HepG2 (cell line): ENCODE measurements around the gene HPD. TPM values are rescaled to one million over a fixed set of nuclear protein-coding genes. Genes with fewer than 3 reads are reported as not detected.
A peak's percentile ranks its signal among the peaks of the same experiment; 100 is the strongest.

ENCODE experiments used
- ATAC-seq: fragments of 200-7000 bp; cut with Tn5 transposase; 3 replicates; pipeline ENCODE4 v1.9.1; 2020; ENCODE audit warnings: mild to moderate bottlenecking, moderate library complexity
- BruUV-seq: library from RNA; stranded (reverse); fragments of 400-500 nt; replicated peaks from 2 replicates; lab custom pipeline; 2021; lab: Mats Ljungman, UMichigan
- CTCF ChIA-PET: fragments of 300-600 bp; formaldehyde crosslinking; extraction: SDS; loops from one replicate; lab custom pipeline; 2021; ENCODE audit warnings: low total read pairs, inconsistent platforms, low intra/inter-chr PET ratio; lab: Yijun Ruan, JAX
- POLR2A ChIA-PET: fragments of 350-600 bp; sonication (Branson Sonifier 250); formaldehyde crosslinking; loops from one replicate; lab custom pipeline; 2020; ENCODE audit warnings: antibody characterized with exemption, inconsistent platforms; lab: Yijun Ruan, JAX
- DNase-seq: peaks from one replicate; pipeline ENCODE4 v3.0.0-alpha.2; 2015; ENCODE audit warnings: low spot score
- FAIRE-seq: peaks from 3 replicates; lab custom pipeline; 2011; peaks lifted over from hg19 to GRCh38; lab: Jason Lieb, UNC
- H2AFZ ChIP-seq: one replicate; pipeline ENCODE4 v1.6.1; 2011; ENCODE audit warnings: low read length, inconsistent platforms
- H3K27ac ChIP-seq: fragments of 300-600 bp; 3 replicates; pipeline ENCODE4 v1.8.0; 2011; ENCODE audit warnings: mixed run types, mild to moderate bottlenecking, mixed read lengths, low read length, inconsistent platforms; ENCODE audit not compliant: insufficient read depth; ENCODE audit errors: extremely low read length
- H3K27me3 ChIP-seq, 2 experiments: fragments of 200-600 bp in 1 of 2; 2 replicates in 1 of 2; 3 replicates in 1 of 2; pipeline versions ENCODE4 v1.6.0 to v1.8.0; 2011; ENCODE audit warnings: low read length in 2 of 2, mild to moderate bottlenecking in 2 of 2, moderate library complexity in 2 of 2, inconsistent platforms in 1 of 2; ENCODE audit not compliant: insufficient read depth in 2 of 2, control insufficient read depth in 1 of 2
- H3K36me3 ChIP-seq, 2 experiments: fragments of 200-600 bp in 1 of 2; replicated peaks in 1 of 2; 2 replicates in 1 of 2; 3 replicates in 1 of 2; pipeline versions ENCODE4 v1.5.1 to v1.8.0; 2011; ENCODE audit warnings: low read length in 2 of 2, inconsistent platforms in 1 of 2; ENCODE audit not compliant: insufficient read depth in 2 of 2, control insufficient read depth in 1 of 2
- H3K4me1 ChIP-seq: 2 replicates; pipeline ENCODE4 v1.5.1; 2012; ENCODE audit warnings: low read length, inconsistent platforms; ENCODE audit not compliant: insufficient read depth
- H3K4me2 ChIP-seq: 2 replicates; pipeline ENCODE4 v1.6.0; 2011; ENCODE audit warnings: low read depth, low read length, inconsistent platforms
- H3K4me3 ChIP-seq, 3 experiments: fragments of 200-600 bp in 1 of 3; sonication (generic), shearing (Covaris generic) in 1 of 3; replicated peaks in 1 of 3; 2 replicates each; pipeline ENCODE4 v1.5.1; 2011 to 2016; ENCODE audit warnings: low read length in 3 of 3, inconsistent platforms in 2 of 3, low read depth in 2 of 3, mild to moderate bottlenecking in 2 of 3, control low read depth in 1 of 3, mixed read lengths in 1 of 3; ENCODE audit not compliant: insufficient read depth in 1 of 3
- H3K79me2 ChIP-seq: one replicate; pipeline ENCODE4 v1.6.1; 2011; ENCODE audit warnings: low read length, inconsistent platforms; ENCODE audit not compliant: insufficient read depth
- H3K9ac ChIP-seq: 2 replicates; pipeline ENCODE4 v1.6.0; 2011; ENCODE audit warnings: mild to moderate bottlenecking, low read depth, low read length, inconsistent platforms; ENCODE audit not compliant: insufficient read depth
- H3K9me3 ChIP-seq: 2 replicates; pipeline ENCODE4 v1.5.1; 2012; ENCODE audit warnings: mild to moderate bottlenecking, low read length
- H4K20me1 ChIP-seq: 2 replicates; pipeline ENCODE4 v1.6.0; 2011; ENCODE audit warnings: inconsistent platforms, mild to moderate bottlenecking, low read length, moderate library complexity; ENCODE audit not compliant: insufficient read depth
- AGO2 ChIP-seq: fragments of 200-400 bp; formaldehyde crosslinking; optimal IDR thresholded peaks from 2 replicates; pipeline ENCODE3; 2017; ENCODE audit warnings: mild to moderate bottlenecking, low read depth, low read length, moderate library complexity
- ATF4 ChIP-seq, 2 experiments: fragments of 450-650 bp in 1 of 2; sonication (generic) in 1 of 2; formaldehyde crosslinking; IDR thresholded peaks; 2 replicates each; pipeline versions ENCODE4 v1.5.0 to v1.8.0; 2020 to 2022; ENCODE audit warnings: mild to moderate bottlenecking in 1 of 2, missing genetic modification reagents in 1 of 2
- RBFOX2 ChIP-seq: fragments of 200-400 bp; formaldehyde crosslinking; IDR thresholded peaks from 2 replicates; pipeline ENCODE4 v1.6.1; 2017; ENCODE audit warnings: low read depth, mild to moderate bottlenecking, low read length
- ZNF296 ChIP-seq: sonication (generic); formaldehyde crosslinking; conservative IDR thresholded peaks from 2 replicates; pipeline ENCODE4 v1.5.0; 2020; ENCODE audit warnings: mild to moderate bottlenecking, missing genetic modification reagents
- ZNF510 ChIP-seq: sonication (generic); formaldehyde crosslinking; IDR thresholded peaks from 2 replicates; pipeline ENCODE4 v1.4.0; 2020; ENCODE audit warnings: low read depth, mild to moderate bottlenecking, missing genetic modification reagents
- ZNF816 ChIP-seq: sonication (generic); formaldehyde crosslinking; IDR thresholded peaks from 2 replicates; pipeline ENCODE4 v1.8.0; 2022; ENCODE audit warnings: missing genetic modification reagents, mild to moderate bottlenecking, borderline replicate concordance
- WGBS: methylation state at CpG from one replicate; pipeline ENCODE4 v1.1.6; 2017; ENCODE audit warnings: low lambda C conversion rate; 5-methylcytosine and 5-hydroxymethylcytosine counted together
- in situ Hi-C: cut with HindIII; loops from 2 replicates; pipeline ENCODE4 v1.10.0; 2017; ENCODE audit warnings: low pct_unique_long_range_greater_than_20kb; ENCODE audit not compliant: extremely low pct_ligation_motif_present
- intact Hi-C: fragments of 100-400 bp; cut with micrococcal nuclease; formaldehyde crosslinking; loops from one replicate; pipeline ENCODE4 v1.10.0; 2022; ENCODE audit not compliant: unreplicated experiment
- polyA plus RNA-seq, 8 experiments: library from polyadenylated mRNA; depleted of rRNA in 3 of 8; stranded (reverse) in 7 of 8; unstranded in 1 of 8; fragments of >200 nt; fragmentation: Illumina TruSeq in 4 of 8; extraction: Trizol in 4 of 8; gene quantifications; 2 replicates each; pipeline versions ENCODE4 v1.2.1 to v1.2.3, GENCODE V29; 2011 to 2016; ENCODE audit warnings: low read depth in 4 of 8, missing spikeins in 1 of 8, mixed read lengths in 1 of 8; ENCODE audit not compliant: insufficient read depth in 1 of 8
- total RNA-seq, 5 experiments: library from RNA; depleted of rRNA; stranded (reverse); fragments of >200 nt; fragmentation: Illumina TruSeq; extraction: Trizol; gene quantifications; 2 replicates each; pipeline ENCODE4 v1.2.3, GENCODE V29; 2016; ENCODE audit warnings: low read depth in 1 of 5
- TF ChIP-seq, protein P1 (sequence below): sonication (generic); formaldehyde crosslinking; IDR thresholded peaks from 2 replicates; pipeline ENCODE4 v1.5.1; 2020; ENCODE audit warnings: mild to moderate bottlenecking, missing genetic modification reagents, moderate library complexity

The HPD gene
- total and polyA plus RNA-seq, 2 of the 13 experiments (the other 11 are each of a cell fraction or from before 2014, with no cell fraction given) = 120 to 195 TPM

DNA sequence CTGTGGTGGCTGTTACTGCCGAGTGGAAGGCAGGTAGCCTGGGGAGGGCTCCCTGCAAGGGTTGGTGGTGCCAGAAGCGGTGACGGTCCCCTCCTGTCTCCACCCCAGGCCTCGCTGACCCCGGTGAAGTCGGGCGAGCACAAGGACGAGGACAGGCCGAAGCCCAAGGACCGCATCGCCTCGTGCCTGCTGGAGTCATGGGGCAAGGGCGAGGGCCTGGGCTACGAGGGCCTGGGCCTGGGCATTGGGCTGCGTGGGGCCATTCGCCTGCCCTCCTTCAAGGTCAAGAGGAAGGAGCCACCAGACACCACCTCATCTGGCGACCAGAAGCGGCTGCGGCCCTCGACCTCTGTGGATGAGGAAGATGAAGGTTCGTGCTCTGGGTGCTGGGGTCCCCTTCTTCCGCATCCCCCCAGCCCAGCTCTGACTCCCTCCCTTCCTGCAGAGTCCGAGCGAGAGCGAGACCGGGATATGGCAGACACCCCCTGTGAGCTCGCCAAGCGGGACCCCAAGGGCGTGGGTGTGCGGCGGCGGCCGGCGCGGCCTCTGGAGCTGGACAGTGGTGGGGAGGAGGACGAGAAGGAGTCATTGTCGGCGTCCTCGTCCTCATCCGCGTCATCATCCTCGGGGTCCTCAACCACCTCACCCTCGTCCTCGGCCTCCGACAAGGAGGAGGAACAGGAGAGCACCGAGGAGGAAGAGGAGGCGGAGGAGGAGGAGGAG, 41.6 kb downstream of the HPD start:
- intact Hi-C loops = no loop called here
- Histone ChIP-seq H3K9me3 (no peaks in the 10 kb centered on the region), H2AFZ (no peak overlapping the region), H3K27ac (no peak overlapping the region), H3K9ac (no peak overlapping the region), H4K20me1 (no peaks in the 10 kb centered on the region), H3K36me3 (peaks cover 20 to 61% of the 10 kb centered on the region in 2 experiments; a peak in 4 of 5 replicates), H3K4me1 (peaks cover 16% of the 10 kb centered on the region), H3K4me2 (no peak overlapping the region), H3K4me3 (no peak overlapping the region), H3K79me2 (peaks cover 18% of the 10 kb centered on the region), H3K27me3 (no peaks in the 10 kb centered on the region)
- no TSS peak for BruUV-seq
- FAIRE-seq (no peak), ATAC-seq (no peak), DNase-seq (no peak)
- POLR2A ChIA-PET = no interaction called here
- CTCF ChIA-PET = no interaction called here
- in situ Hi-C loops = no loop called here
- WGBS = 96% methylated on average over 29 of the region's 47 CpGs
- TF ChIP-seq, protein P1, sequence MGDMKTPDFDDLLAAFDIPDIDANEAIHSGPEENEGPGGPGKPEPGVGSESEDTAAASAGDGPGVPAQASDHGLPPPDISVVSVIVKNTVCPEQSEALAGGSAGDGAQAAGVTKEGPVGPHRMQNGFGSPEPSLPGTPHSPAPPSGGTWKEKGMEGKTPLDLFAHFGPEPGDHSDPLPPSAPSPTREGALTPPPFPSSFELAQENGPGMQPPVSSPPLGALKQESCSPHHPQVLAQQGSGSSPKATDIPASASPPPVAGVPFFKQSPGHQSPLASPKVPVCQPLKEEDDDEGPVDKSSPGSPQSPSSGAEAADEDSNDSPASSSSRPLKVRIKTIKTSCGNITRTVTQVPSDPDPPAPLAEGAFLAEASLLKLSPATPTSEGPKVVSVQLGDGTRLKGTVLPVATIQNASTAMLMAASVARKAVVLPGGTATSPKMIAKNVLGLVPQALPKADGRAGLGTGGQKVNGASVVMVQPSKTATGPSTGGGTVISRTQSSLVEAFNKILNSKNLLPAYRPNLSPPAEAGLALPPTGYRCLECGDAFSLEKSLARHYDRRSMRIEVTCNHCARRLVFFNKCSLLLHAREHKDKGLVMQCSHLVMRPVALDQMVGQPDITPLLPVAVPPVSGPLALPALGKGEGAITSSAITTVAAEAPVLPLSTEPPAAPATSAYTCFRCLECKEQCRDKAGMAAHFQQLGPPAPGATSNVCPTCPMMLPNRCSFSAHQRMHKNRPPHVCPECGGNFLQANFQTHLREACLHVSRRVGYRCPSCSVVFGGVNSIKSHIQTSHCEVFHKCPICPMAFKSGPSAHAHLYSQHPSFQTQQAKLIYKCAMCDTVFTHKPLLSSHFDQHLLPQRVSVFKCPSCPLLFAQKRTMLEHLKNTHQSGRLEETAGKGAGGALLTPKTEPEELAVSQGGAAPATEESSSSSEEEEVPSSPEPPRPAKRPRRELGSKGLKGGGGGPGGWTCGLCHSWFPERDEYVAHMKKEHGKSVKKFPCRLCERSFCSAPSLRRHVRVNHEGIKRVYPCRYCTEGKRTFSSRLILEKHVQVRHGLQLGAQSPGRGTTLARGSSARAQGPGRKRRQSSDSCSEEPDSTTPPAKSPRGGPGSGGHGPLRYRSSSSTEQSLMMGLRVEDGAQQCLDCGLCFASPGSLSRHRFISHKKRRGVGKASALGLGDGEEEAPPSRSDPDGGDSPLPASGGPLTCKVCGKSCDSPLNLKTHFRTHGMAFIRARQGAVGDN (CRISPR knock-in tag) = 0 out of 2 replicates have a peak, but pooled peaks have one; percentile 4
- TF ChIP-seq ZNF510 (CRISPR knock-in tag) = no peak
- TF ChIP-seq RBFOX2 = peak; percentile 31; the same call in 1 of the 2 replicates
- TF ChIP-seq ZNF816 (CRISPR knock-in tag) = no peak
- peak; percentile 81 for TF ChIP-seq AGO2
- TF ChIP-seq ATF4 (CRISPR knock-in tag; IDR thresholded peaks at IDR 0.05) = no peak
- no peak for TF ChIP-seq ZNF296
